NCI-H187 (cell line): ENCODE results near the gene OPCML.

Source experiments
- DNase-seq, 2 experiments: peaks; one replicate each; lab custom pipeline; 2025; lab: John Stamatoyannopoulos, UW

Gene OPCML

GRCh38 chr11:133024301-133024700 is 508.0 kb downstream of the OPCML start:
- no peak for DNase-seq

DNA sequence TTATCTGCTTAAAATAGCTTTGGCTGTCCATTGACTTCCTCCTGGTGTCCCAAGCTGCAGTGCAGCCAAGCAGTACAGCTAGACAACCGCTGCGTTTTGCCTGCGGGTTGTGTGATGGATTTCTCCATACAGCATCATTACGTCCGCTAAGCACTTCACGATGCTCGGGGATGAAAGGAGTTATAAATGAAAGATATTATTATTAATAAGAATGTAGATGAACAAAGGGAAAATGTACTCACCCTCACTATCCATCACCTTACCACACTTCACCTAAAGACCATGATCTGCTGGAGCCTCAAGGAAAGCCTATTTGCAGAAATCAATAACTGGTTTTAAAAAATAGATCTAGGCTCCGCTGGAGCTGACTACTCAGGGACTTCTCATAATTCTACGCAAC is 509.1 kb downstream of the OPCML start:
- DNase-seq: no peak

- DNase-seq: no peak
Observed at GRCh38 chr11:133021553-133021952, 510.7 kb downstream of the OPCML start.

- no peak for DNase-seq
Observed at GRCh38 chr11:133020372-133020714, 512.0 kb downstream of the OPCML start.

GRCh38 chr11:133019545-133020371 is 512.5 kb downstream of the OPCML start:
- no peak for DNase-seq

DNA sequence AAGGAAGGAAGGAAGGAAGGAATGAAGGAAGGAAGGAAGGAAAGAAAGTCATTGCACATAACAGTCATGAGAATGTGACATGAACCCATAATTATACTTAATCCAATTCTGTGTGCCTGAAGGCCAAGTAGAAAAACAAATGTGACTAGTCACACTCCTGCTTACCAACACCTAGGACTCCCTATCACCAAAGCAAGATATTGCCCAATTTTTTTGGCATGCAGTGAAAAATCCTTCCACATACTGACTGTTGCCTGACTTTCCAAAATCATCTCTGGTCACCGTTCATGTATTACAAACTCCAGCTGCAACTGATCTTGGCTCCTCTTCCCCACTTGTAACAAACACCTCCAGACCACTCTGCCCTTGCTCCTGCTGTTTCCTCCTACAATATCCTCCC is 516.8 kb downstream of the OPCML start:
- no peak for DNase-seq

DNA sequence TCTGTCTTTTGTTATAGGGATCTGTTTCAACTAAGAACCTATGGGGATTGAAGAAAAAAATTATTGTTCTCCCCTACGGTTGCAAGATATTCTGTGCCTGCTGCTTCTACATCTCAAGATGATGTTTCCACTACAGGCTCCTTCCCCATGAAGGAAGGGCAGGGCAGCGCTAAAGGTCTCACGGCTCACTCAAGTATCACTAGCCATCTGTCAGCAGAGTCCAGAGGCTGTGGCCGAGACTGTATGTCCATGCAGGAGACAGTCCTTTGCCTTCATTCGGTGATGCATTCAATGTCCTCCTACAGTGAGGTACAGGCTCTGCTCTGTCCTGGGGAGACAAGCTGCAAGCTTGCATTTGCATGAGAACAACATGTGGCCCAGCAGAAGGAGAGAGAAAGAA is 518.0 kb downstream of the OPCML start:
- DNase-seq: no peak

- DNase-seq: no peak
Observed at GRCh38 chr11:133012803-133013202, 519.5 kb downstream of the OPCML start.

- DNase-seq: no peak
Observed at GRCh38 chr11:133011604-133012003, 520.7 kb downstream of the OPCML start.

GRCh38 chr11:133007027-133007584 is 525.2 kb downstream of the OPCML start:
- DNase-seq: no peak

GRCh38 chr11:133004369-133004768 is 527.9 kb downstream of the OPCML start:
- no peak for DNase-seq

DNA sequence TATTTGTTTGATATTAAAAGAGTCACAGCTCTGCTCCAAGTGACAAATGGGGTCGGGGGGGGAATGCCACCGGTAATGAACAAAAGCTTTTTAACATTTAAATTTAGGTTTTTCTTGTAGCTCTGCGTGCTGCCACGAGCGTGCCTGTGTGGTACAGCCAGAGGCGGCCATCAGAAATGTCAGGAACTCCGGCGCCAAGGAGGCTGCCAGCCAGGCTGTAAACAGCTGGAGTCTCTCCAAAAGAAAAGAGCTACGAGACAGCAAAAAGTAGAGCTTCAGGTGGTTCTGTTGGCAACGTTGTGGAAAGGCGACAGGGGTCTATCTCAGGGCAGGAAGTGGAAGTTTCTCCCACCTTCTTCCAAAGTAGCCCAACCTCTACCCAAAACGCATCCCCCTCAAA is 532.8 kb downstream of the OPCML start:
- no peak for DNase-seq

GRCh38 chr11:132999031-132999430 is 533.3 kb downstream of the OPCML start:
- DNase-seq: no peak

DNA sequence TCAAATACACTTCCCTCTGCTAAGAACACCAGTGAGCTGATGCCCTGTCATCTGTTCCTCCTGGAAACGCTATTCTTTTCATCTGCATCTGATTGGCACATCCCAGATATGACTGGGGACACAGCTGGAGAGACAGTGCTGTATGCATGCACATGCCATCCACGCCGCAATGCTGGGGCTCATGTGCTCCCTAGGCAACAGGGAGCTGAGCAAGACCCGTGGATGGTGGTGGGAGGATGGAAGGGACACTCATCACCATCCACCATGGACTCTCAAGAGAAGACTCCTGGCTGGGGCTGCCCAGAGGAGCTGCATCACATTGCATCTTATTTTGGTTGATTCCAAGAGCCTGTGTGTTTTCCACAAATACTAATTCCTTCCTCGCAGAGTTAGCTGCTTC is 534.9 kb downstream of the OPCML start:
- DNase-seq: no peak

GRCh38 chr11:132994966-132995365 is 537.3 kb downstream of the OPCML start:
- DNase-seq: no peak

- DNase-seq: no peak
Observed at GRCh38 chr11:132993991-132994502, 538.3 kb downstream of the OPCML start.

GRCh38 chr11:132992838-132993631 is 539.3 kb downstream of the OPCML start:
- no peak for DNase-seq

- DNase-seq: no peak
Observed at GRCh38 chr11:132988411-132988810, 543.9 kb downstream of the OPCML start.

DNA sequence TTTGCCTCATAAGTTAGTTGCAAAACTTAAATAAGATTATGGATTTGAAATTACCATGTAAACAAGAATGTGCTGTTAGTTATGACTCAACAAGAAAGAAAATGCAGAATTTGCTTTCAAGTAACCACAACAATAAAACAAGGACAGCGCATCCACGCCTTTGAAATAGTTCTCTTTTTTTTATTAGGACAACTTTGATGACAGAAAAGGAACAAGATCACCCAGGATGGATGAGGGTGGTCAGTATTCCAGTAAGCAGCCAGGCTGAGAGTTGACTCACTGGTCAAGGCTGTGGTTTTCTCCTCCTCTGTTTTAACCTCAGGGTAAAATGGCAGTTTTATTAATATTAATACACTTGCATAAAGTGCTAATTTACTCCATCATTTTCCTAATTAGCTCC is 544.4 kb downstream of the OPCML start:
- DNase-seq: no peak

GRCh38 chr11:132983641-132983978 is 548.7 kb downstream of the OPCML start:
- DNase-seq: no peak

DNA sequence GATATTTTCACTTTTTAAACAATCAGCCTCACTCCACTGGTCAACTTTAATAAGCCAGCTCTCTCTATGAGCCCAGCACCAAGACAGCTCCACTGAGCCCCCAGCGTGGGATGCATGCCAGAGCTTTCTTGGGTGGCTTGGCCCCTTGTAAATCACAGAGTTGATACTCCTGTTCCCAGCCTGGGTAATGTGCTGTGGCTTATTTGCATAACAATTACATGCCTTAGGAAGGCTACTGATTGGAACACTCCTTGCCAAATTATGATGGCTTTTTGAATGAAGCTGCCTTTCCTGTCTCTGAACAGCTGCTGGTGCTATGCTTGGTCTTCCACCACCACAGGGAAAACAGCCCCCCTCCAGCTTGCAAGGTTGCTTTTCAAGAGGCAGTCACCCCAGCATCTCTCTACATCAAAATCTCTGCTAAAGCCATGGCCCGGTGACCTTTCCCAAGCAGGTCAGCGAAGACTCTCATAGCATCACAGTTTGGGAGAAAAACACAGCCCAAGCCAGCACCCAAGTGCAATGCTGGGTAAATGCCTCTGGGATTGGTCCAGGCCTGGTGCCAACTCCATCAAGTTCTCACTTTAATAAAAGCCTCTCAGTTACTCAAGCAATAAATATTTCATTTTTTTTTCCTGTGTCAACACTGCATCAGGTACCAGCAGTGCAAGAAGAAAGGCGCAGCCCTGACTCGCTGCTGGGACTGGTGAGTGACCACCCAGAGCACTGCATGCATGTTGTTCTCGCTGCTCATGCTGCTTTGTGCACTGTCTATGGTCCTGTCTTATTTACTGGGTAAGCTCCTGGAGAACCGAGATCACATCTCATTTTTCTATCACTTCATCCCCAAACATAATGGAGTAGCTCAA is 549.3 kb downstream of the OPCML start:
- DNase-seq: no peak
